Progenitor cell of endocrine pancreas (in vitro differentiated cells): Measurements from ENCODE around the gene CDK5. TPM values are rescaled to one million over a fixed set of nuclear protein-coding genes. Genes with fewer than 3 reads are reported as not detected.

ENCODE experiments used
- DNase-seq: peaks from one replicate; pipeline ENCODE4 v3.0.0; 2021; ENCODE audit warnings: low spot score; ENCODE audit not compliant: unreplicated experiment
- H3K27ac Mint-ChIP-seq: 2 replicates; pipeline ENCODE4 v1.8.0; 2021; ENCODE audit warnings: mild to moderate bottlenecking, moderate library complexity, mixed read lengths
- H3K27me3 Mint-ChIP-seq: 2 replicates; pipeline ENCODE4 v1.8.0; 2021; ENCODE audit warnings: mixed read lengths
- H3K36me3 Mint-ChIP-seq: 2 replicates; pipeline ENCODE4 v1.8.0; 2022; ENCODE audit warnings: mixed read lengths; ENCODE audit not compliant: insufficient read depth
- H3K4me1 Mint-ChIP-seq: 2 replicates; pipeline ENCODE4 v1.8.0; 2021; ENCODE audit warnings: low read depth, mixed read lengths
- H3K4me3 Mint-ChIP-seq: 2 replicates; pipeline ENCODE4 v1.8.0; 2021; ENCODE audit warnings: low read depth, mild to moderate bottlenecking, moderate library complexity, mixed read lengths
- H3K9me3 Mint-ChIP-seq: 2 replicates; pipeline ENCODE4 v1.8.0; 2021; ENCODE audit warnings: low read depth, mixed read lengths
- CTCF ChIP-seq: fragments of 200-600 bp; sonication (generic); IDR thresholded peaks from one replicate; pipeline ENCODE4 v1.5.0; 2021; ENCODE audit warnings: antibody characterized with exemption, mild to moderate bottlenecking; ENCODE audit not compliant: unreplicated experiment
- total RNA-seq: library from RNA; stranded (reverse); gene quantifications from 2 replicates; pipeline ENCODE4 v1.2.1, GENCODE V29; 2021

Gene CDK5
- total RNA-seq, 1 donor from 2014 or later, result 24.9 TPM

- Mint-ChIP-seq H3K4me1 (peaks cover 19% of the 10 kb centered on the region), H3K27ac (no peak overlapping the region), H3K27me3 (peaks cover 33% of the 10 kb centered on the region), H3K4me3 (no peak overlapping the region), H3K9me3 (no peaks in the 10 kb centered on the region), H3K36me3 (no peaks in the 10 kb centered on the region)
- TF ChIP-seq CTCF, result no peak
- no peak for DNase-seq
These were observed 31.6 kb downstream of the CDK5 start for GRCh38 chr7:151025924-151026671.

GRCh38 chr7:151024435-151025056 lies 33.2 kb downstream of the CDK5 start, which contains the start of gene ATG9B:
TSS of gene ATG9B (minus strand) at chr7:151024494. CDS start at chr7:151024423, 71 bp downstream.
- no peak for TF ChIP-seq CTCF
- DNase-seq, result no peak
- no peak within 1 kb of the TSS for H3K27ac Mint-ChIP-seq
- peaks cover 48% of the 10 kb centered on the region for H3K27me3 Mint-ChIP-seq
- no peak within 1 kb of the TSS for H3K4me3 Mint-ChIP-seq
- H3K9me3 Mint-ChIP-seq, result no peaks in the 10 kb centered on the region
- peaks cover 19% of the 10 kb centered on the region for H3K4me1 Mint-ChIP-seq
- no peaks in the 10 kb centered on the region for H3K36me3 Mint-ChIP-seq

GRCh38 chr7:151023232-151023631 lies 34.5 kb downstream of the CDK5 start:
- Mint-ChIP-seq H3K4me3 (no peak overlapping the region), H3K4me1 (peaks cover 17% of the 10 kb centered on the region), H3K36me3 (no peaks in the 10 kb centered on the region), H3K9me3 (no peaks in the 10 kb centered on the region), H3K27me3 (peaks cover 59% of the 10 kb centered on the region), H3K27ac (no peak overlapping the region)
- TF ChIP-seq CTCF, result no peak
- DNase-seq, result no peak

- no peaks in the 10 kb centered on the region for H3K9me3 Mint-ChIP-seq
- H3K4me1 Mint-ChIP-seq, result peaks cover 4% of the 10 kb centered on the region
- no peak for DNase-seq
- no peak for TF ChIP-seq CTCF
- H3K27me3 Mint-ChIP-seq, result peaks cover 77% of the 10 kb centered on the region
- no peak overlapping the region for H3K27ac Mint-ChIP-seq
- H3K4me3 Mint-ChIP-seq, result no peak overlapping the region
- H3K36me3 Mint-ChIP-seq, result no peaks in the 10 kb centered on the region
These were observed 37.5 kb downstream of the CDK5 start for GRCh38 chr7:151020231-151020630.

GRCh38 chr7:151019130-151019447 lies 38.6 kb downstream of the CDK5 start:
- H3K36me3 Mint-ChIP-seq, result no peaks in the 10 kb centered on the region
- no peak for TF ChIP-seq CTCF
- H3K9me3 Mint-ChIP-seq, result no peaks in the 10 kb centered on the region
- peak overlapping the region; percentile 56 for H3K27ac Mint-ChIP-seq
- H3K4me3 Mint-ChIP-seq, result no peak overlapping the region
- H3K27me3 Mint-ChIP-seq, result peaks cover 82% of the 10 kb centered on the region
- DNase-seq, result no peak
- peaks cover 5% of the 10 kb centered on the region for H3K4me1 Mint-ChIP-seq
